Ammon's horn (tissue), 1 donor: ENCODE results near the gene SOCS7.

ENCODE experiments used
- DNase-seq: peaks from one replicate; pipeline ENCODE4 v3.0.0-alpha.2; 2016; ENCODE audit warnings: low spot score

The SOCS7 gene

DNA sequence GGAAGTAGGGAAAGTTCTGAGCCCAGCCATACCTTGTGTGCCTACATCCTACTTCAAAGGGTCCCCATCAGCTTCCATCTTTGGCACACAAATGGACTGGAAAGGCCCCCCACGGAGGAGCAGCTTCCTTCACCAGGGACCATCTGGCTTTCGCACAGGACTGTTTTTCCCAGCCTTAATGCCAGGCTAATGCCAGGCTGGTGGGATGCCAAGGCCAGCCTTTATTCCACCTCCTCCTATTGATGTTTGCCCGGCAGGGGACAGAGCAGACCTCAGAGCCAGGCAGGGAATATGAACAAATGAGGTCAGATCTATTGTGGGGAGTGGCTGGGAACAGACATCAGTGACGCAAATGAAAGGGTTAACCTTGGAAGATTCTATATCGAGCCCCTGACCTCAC, 13.6 kb upstream of the SOCS7 start:
- no peak for DNase-seq

- no peak for DNase-seq
These were observed 13.1 kb upstream of the SOCS7 start for GRCh38 chr17:38338535-38338934.

DNA sequence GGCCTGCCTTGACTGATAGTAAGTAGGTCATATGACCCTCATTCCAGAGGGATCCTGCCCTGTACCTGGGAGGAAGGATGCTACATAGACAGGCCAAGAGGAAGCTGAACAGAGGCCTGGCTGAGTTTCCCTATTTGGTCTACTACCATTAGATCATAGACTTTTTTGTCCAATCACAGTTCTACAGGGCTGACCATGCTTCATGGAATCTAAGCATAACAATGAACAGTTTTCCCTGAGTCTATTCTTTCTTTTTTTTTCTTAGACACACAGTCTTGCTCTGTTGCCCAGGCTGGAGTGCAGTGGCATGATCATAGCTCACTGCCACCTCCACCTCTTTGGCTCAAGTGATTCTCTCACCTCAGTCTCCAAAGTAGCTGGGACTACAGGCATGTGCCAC, 11.8 kb upstream of the SOCS7 start:
- DNase-seq, result no peak

GRCh38 chr17:38341035-38341721, 10.5 kb upstream of the SOCS7 start:
- peak; percentile 93 for DNase-seq

- DNase-seq, result no peak
These were observed 8.6 kb upstream of the SOCS7 start for GRCh38 chr17:38342886-38343607.

DNA sequence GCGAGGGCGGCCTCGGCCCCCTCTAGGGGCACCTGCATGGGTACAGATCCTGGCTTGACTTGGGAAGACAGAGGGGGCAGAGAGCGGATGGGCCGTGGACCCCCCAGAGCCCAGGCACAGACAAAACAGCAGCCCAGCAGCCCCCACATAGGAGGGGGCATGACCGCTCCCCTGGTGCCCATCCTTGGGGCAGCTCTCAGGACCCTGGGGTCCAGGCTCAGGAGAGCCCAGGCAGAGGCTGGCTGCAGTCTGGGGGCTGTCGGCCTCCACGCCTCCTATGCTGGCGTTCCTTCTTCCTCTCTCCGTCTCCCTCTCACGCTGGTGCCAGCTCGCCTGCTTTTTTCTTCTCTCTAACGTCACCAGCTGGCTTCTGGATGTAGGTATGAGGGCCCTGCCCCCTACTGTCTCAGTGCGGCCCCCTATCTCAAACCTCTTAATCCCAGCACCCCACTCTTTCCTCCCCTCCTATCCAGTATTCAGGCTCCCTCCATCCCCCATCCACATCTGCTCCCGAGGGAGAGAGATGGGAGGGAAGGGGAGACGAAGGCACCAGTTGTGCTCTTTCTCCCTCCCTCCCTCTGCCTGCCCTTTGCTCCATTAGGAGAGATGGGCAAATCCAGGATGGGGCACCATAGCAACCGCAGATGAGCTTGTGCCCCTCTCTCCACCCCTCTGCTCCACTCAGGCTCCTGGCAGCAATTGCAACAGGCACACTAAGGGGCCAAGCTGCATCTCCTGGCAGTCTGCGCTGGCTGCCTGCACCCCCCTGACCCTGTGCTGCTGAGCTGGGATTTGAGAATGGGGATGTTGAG, 7.8 kb upstream of the SOCS7 start, which contains the start of gene GPR179:
TSS of gene GPR179 (minus strand) at position 349 of the 812 bp plus-strand sequence. CDS start at position 182, 167 bp downstream.
- no peak for DNase-seq

DNA sequence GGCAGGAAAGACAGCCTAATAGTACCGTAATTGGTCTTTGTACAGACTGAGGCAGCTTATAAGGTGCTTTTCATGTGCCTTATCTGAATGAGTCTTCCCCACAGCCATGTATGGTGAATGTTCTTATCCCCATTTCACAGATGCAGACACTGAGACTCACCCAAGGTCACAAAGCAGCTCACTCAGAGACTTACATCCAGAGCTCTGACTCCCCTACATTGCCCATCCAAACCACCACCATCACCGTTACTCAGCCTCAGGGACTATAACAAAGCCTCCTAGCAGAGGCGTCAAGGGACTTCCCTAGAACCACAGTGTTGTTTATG, 7.3 kb upstream of the SOCS7 start:
- DNase-seq, result no peak

- no peak for DNase-seq
These were observed 5.9 kb upstream of the SOCS7 start for GRCh38 chr17:38345743-38346142.

GRCh38 chr17:38349097-38349730, 2.4 kb upstream of the SOCS7 start:
- peak; percentile 94 for DNase-seq

- no peak for DNase-seq
These were observed 1.6 kb upstream of the SOCS7 start for GRCh38 chr17:38350035-38350434.

DNA sequence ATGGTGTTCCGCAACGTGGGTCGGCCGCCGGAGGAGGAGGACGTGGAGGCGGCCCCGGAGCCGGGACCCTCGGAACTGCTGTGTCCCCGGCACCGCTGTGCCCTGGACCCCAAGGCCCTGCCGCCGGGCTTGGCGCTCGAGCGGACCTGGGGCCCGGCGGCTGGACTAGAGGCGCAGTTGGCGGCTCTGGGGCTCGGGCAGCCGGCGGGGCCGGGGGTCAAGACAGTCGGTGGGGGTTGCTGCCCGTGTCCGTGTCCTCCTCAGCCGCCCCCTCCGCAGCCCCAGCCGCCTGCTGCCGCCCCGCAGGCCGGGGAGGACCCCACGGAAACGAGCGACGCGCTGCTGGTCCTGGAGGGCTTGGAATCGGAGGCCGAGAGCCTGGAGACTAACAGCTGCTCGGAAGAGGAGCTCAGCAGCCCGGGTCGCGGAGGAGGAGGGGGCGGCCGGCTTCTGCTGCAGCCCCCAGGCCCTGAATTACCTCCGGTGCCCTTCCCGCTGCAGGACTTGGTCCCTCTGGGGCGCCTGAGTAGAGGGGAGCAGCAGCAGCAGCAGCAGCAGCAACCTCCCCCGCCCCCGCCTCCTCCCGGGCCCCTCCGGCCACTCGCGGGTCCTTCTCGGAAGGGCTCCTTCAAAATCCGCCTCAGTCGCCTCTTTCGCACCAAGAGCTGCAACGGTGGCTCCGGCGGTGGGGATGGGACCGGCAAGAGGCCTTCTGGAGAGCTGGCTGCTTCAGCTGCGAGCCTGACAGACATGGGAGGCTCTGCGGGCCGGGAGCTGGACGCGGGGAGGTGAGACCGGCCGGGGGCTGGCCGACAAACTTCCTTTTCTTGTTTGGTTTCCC, 821 bp downstream of the SOCS7 start:
- no peak for DNase-seq

DNA sequence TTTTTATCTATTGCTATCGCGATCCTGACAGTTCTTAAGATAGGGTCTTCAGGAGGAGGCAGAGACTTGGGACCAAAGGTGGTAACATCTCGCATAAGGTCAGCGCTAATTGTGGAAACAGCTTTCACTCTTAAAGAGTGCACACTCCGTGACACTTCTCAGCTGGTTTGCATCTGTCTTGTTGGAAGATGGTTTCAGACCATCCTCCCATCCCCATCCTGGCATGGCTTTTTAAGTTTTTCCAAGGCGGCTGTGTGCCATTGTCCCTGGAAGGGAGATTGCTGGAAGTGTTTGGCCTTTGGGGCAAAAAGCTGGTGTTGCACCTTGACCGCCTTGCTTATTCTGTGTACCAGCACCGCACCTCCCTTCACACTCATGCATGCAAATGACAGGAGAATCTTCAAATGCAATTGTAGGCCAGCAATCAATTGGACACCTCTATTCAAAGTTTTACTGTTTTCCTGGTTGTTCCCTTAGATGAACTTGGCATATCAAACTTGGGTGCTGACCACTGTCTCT, 1.5 kb downstream of the SOCS7 start:
- DNase-seq, result no peak

GRCh38 chr17:38353668-38354067, 2.0 kb downstream of the SOCS7 start:
- DNase-seq, result no peak

DNA sequence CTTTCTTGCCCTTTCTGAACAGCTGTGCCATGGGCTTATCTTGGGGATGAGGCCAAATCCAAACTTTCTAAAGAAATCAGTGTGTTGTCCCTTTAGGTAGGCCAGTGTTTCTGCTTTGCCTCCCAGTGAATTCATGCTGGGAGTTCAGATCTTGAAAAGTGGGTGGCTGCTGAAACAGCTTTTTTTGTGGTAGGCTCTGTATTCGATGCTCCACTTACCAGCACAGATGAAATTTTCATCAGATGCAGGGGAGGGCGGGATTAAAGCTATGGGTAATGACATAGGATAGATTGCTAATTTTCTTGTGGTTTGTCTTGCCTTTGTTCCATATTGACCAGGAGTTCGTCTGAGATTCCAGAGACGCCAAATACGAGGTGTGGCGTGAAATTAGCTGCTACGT, 2.8 kb downstream of the SOCS7 start:
- DNase-seq, result no peak

DNA sequence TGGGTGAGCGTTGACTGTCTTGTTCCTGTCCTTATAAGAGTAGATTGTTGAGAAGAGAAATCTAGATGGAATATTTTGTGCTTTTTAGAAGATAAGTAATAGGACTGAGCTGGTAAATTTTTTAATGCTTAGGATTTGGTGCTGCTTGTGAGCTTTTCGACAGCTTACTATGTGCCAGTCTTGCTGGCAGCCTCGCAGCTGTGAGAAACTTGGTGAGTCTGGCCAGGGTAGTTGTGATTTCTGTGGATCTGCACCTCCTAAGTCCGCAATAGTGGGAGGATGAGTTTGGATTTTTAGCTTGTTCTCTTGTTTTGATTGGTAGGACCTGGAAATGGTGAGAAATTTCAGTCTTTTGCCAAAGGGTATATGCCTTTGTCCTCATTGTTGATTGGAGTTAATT, 3.6 kb downstream of the SOCS7 start:
- DNase-seq, result no peak

DNA sequence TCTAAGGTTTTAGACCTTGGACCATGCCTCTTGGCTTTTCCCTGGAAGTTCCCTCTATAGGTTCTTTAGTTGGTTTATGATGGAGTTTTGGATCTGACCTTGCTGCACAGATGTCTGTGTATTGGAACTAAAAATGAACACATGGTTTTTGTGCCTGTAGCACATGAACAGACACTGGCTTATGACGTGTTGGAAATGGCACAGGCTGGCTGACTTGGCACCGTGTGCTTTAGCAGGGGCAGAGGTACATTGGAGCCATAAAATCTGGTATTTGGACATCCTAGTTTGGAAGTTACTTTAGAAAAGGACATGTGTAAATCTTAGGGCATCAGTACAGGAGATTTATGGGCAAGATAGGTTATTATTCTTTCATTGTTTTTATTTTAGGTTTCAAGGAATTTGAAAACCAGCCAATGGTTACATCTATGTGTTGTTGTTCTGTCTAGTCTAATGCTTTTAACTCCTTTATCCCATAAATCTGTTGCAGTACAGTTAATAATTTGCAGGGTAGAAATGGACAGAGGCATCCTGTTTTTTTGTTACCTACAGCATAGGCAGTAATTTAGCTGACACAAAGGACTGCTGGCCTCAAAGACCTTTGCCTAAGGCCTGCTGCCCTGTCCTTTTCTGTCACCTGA, 6.0 kb downstream of the SOCS7 start:
- DNase-seq, result peak; percentile 64

DNA sequence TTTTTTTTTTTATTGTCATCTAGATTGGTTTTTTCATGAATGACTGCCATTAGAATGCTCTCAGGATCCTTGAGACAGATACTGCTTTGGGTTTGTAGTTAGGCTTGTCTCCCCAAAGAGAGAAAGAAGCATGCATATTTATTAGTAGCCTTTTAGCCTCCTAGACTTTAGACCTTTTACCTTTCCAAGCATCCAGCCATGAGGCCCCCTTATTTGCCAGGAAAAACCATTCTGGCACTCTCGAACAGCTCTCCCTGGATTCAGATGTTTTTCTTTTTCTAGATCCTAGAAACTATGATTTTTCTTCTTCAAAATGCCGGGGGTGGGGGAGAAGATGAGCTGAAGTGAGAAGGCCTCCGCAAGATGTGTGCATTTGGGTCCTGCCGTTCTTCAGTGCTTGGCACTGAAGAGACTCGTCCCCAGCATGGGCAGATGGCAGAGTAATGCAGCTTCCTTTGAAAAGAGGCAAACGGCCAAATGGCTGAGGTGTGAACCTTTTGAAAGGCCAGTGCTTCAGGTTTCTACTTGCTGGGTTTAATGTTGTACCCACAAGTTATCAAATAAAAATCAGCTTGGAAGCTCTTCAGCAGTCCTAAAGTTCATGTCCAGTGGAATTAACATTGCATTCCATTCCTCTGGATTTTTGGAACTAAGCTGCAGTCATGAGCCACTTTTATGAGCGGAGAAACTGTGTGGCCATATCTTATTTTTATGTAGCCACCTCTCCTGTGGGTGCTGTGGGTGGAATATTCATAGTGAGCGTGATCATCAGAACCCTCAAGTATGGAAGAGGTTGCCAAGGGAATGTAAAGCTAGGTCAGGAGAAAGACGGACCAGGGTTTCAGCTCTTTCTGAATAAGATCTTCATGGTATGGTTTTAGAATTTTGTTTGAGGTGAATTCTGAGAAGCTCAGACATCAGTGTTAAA, 7.2 kb downstream of the SOCS7 start:
- DNase-seq, result no peak

DNA sequence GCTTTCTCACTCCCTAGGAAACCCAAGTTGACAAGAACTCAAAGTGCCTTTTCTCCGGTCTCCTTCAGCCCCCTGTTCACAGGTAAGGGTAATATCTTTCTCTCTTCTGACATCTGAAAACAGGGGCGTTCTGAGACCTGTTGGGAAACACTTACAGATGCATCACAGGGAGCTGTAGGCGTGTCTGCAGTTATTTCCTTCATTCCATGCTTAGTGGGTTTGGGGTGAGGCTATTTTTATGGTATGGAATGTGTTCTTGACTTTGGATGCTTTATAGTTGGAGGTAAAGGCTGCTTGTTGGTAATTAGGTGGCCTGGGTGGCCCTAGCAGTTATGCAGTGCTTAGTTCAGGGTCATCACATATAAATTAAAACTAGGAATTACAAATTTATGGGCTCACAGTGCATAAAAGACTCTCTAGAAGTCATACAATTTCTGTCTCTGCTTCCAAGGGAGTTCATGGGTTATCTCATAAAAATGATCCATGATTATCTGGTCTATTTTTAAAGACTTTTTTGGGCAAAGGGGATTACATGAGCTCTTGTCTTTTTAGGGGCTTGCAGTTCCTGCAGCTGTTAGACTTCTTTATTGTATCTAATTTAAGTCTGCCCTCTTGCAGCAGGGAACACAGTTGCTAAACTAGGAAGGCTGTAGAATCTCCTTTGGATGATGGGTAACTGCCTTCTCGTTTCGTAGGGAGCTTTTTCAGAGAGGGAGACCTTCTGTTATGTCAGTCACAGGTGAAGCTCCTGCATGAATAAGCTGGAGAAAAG, 10.2 kb downstream of the SOCS7 start:
- DNase-seq, result no peak

GRCh38 chr17:38363016-38363415, 11.4 kb downstream of the SOCS7 start:
- no peak for DNase-seq
